Psoas muscle (tissue), 8 donors: ENCODE data around the gene MEF2B. TPM values are rescaled to one million over a fixed set of nuclear protein-coding genes. Genes with fewer than 3 reads are reported as not detected.

Experiments used
- ATAC-seq, 4 donors: fragments of 200-7000 bp; cut with Tn5 transposase; one replicate each; pipeline ENCODE4 v1.9.1; 2020; ENCODE audit warnings: moderate library complexity in 3 of 4, mild to moderate bottlenecking in 2 of 4
- DNase-seq, 2 donors: peaks; one replicate each; pipeline ENCODE4 v3.0.0-alpha.2; 2020
- H3K27ac ChIP-seq: fragments of 200-600 bp; one replicate; pipeline ENCODE4 v1.8.0; 2022
- H3K27me3 ChIP-seq, 3 donors: fragments of 200-600 bp in 1 of 3; one replicate each; pipeline versions ENCODE4 v1.6.1 to v1.8.0; 2013 to 2022; ENCODE audit warnings: low read length in 2 of 3, mild to moderate bottlenecking in 2 of 3, moderate library complexity in 1 of 3; ENCODE audit not compliant: insufficient read depth in 3 of 3
- H3K36me3 ChIP-seq, 2 donors: fragments of 200-600 bp in 1 of 2; one replicate each; pipeline versions ENCODE4 v1.6.1 to v1.8.0; 2013 to 2022; ENCODE audit warnings: low read depth in 1 of 2, mild to moderate bottlenecking in 1 of 2, moderate library complexity in 1 of 2; ENCODE audit not compliant: insufficient read depth in 1 of 2
- H3K4me1 ChIP-seq: fragments of 200-600 bp; one replicate; pipeline ENCODE4 v1.8.0; 2022
- H3K4me3 ChIP-seq: fragments of 200-600 bp; one replicate; pipeline ENCODE4 v1.8.0; 2022; ENCODE audit warnings: mild to moderate bottlenecking
- H3K9me3 ChIP-seq: fragments of 200-600 bp; one replicate; pipeline ENCODE4 v1.8.0; 2022
- WGBS, 3 donors: extraction: QIAGEN DNeasy Blood & Tissue Kit; methylation state at CpG; one replicate each; pipeline versions ENCODE4 v1.1.6 to v1.1.7; 2013; 5-methylcytosine and 5-hydroxymethylcytosine counted together
- intact Hi-C, 2 donors: fragments of 100-400 bp; cut with DNase I; formaldehyde crosslinking; loops; one replicate each; pipeline versions ENCODE4 v1.11.0 to v1.14.2; 2022
- polyA plus RNA-seq, 3 donors: library from polyadenylated mRNA; stranded (reverse); fragments of 200-250 nt; gene quantifications; one replicate each; pipeline ENCODE4 v1.2.3, GENCODE V29; 2013
- total RNA-seq, 4 donors: library from RNA; stranded (reverse); fragmentation: NEBNext Ultra II Directional in 2 of 4; extraction: Animal tissue kit (Norgen Biotek cat#: 25700) in 2 of 4; gene quantifications; one replicate each; pipeline versions ENCODE4 v1.2.1 to v1.2.4, GENCODE V29; 2021 to 2023
- TF ChIP-seq, protein P1 (sequence below): fragments of 200-600 bp; IDR thresholded peaks from one replicate; pipeline ENCODE4 v1.8.0; 2022; ENCODE audit warnings: antibody characterized with exemption
- donor health status: healthy with polysubstance abuse.
- donor health status: DM: no; HTN: no; CAD: no; lungs with moderate emphysema.
- donor health status: Bipolar disorder and iron deficiency.
- donor health status: healthy.
- donor health status: DM: yes; HTN: yes; CAD: no.
- donor health status: DM: no; HTN: no; CAD: no.
- donor health status: DM: no; HTN: no; CAD: no.
- donor health status: DM: yes; HTN: yes; CAD: no.

Gene MEF2B
- total and polyA plus RNA-seq, 7 donors, result 0.07 to 0.91 (median 0.56) TPM

DNA sequence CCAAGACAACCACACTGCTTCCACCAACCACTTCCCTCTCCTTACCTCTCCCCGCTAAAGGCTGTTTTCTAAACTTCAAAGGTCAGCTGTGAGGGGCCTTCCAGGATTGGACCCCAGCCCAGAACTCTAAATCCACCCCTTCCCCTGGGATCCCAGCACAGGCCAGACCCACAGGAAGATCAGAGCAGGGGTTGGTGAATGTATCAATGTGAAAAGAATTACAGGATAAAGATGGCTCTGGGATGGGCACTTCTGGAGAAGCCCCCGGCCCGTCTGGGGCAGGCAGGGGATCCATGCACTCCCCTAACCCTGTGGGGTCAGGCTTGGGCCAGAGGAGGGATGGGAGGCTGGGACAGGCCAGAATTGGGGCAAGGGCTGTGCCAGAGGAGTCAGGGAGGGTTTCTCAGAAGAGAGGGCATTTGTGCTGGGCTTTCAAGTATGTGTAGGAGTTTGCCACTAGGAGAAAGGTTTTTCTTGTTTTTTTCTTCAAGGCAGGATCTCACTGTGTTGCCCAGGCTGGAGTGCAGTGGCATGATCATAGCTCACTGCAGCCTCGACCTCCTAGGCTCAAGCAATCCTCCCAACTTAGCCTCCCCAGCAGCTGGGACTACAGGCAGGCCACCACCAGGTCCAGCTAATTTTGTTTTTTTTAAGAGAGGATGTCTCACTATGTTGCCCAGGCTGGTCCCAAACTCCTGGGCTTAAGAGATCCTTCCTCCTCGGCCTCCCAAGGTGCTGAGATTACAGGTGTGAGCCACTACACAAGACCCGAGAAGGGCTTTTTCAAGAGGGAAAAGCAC is 1.0 kb upstream of the MEF2B start:
- intact Hi-C loops, result loop anchor here in 1 of 2 donors (10.0 kb wide), 1 partner anchor 116 kb away; no protein-coding TSS in a partner anchor
- no peaks in the 10 kb centered on the region for H3K27me3 ChIP-seq
- ATAC-seq (peak in 1 of 4 donors; percentile 5), DNase-seq (no peak)
- no peak overlapping the region for H3K27ac ChIP-seq
- H3K4me3 ChIP-seq, result no peak overlapping the region
- peaks cover 19% of the 10 kb centered on the region for H3K4me1 ChIP-seq
- 68 to 74% (median 69%) methylated on average over 6 of the region's 6 CpGs for WGBS, 3 donors
- H3K36me3 ChIP-seq, result no peaks in the 10 kb centered on the region
- no peaks in the 10 kb centered on the region for H3K9me3 ChIP-seq
- TF ChIP-seq, protein P1, sequence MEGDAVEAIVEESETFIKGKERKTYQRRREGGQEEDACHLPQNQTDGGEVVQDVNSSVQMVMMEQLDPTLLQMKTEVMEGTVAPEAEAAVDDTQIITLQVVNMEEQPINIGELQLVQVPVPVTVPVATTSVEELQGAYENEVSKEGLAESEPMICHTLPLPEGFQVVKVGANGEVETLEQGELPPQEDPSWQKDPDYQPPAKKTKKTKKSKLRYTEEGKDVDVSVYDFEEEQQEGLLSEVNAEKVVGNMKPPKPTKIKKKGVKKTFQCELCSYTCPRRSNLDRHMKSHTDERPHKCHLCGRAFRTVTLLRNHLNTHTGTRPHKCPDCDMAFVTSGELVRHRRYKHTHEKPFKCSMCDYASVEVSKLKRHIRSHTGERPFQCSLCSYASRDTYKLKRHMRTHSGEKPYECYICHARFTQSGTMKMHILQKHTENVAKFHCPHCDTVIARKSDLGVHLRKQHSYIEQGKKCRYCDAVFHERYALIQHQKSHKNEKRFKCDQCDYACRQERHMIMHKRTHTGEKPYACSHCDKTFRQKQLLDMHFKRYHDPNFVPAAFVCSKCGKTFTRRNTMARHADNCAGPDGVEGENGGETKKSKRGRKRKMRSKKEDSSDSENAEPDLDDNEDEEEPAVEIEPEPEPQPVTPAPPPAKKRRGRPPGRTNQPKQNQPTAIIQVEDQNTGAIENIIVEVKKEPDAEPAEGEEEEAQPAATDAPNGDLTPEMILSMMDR, result no peak

DNA sequence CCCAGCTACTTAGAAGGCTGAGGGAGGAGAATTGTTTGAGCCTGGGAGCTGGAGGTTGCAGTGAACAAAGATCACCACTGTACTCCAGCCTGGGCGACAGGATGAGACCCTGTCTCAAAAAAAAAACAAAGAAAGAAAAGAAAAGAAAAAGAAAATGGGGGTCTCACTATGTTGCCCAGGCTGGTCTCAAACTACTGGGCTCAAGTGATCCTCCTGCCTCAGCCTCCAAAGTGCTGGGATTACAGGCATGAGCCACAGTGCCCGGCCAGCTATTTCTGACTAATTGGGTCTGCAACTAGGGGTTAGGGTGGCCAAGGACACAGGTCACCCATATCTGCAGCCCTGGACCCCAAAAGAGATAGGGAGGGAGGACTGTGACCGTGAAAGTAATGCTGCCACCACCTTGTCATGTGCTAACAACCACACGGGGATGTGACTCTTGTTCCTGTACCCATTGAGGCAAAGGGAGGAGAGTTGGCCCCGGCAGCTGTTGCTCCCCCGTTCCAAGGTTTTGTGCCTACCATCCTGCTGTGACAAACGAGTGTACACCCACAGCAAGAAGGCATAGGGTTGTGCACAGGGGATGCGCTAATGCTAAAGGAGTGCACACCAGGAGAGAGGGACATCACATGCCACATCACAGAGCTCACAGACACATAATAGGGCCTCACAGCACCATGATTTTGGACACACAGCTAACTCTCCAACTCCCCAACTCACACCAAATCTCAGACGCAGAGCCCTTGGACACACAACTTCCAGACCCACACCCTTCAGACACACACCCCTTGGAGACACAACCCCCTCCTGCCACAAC is 619 bp downstream of the MEF2B start:
- Histone ChIP-seq H3K4me1 (peaks cover 19% of the 10 kb centered on the region), H3K27me3 (no peaks in the 10 kb centered on the region), H3K36me3 (no peaks in the 10 kb centered on the region), H3K4me3 (peak overlapping the region; percentile 60), H3K27ac (no peak overlapping the region), H3K9me3 (no peaks in the 10 kb centered on the region)
- ATAC-seq, result peak in 1 of 4 donors; percentile 4
- 70 to 74% (median 74%) methylated on average over 9 of the region's 9 CpGs for WGBS, 3 donors
- TF ChIP-seq, protein P1, result no peak
- DNase-seq, result no peak
- intact Hi-C loops, result loop anchor here in 1 of 2 donors (10.0 kb wide), 1 partner anchor 115 kb away; no protein-coding TSS in a partner anchor

DNA sequence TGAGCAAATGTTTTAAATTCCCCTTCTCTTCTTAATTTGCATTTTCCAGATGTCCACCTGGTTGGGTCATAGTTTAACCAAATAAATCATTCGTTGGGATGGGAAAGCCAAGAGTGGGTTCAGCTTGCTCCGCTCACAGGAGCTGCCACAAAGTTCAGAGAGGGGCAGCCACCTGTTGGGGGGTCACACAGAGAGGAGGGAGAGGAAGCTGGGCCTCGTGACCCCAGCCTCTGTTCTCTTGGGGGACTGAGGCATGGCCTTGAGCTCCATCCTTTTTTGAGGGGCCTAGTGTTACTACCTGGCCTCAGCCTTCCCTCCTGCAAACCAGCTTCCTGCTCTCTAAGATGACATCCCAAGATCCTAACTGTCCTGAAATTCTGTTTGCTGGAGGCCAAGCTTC is 2.5 kb downstream of the MEF2B start:
- Histone ChIP-seq H3K36me3 (no peaks in the 10 kb centered on the region), H3K4me3 (no peak overlapping the region), H3K4me1 (peaks cover 19% of the 10 kb centered on the region), H3K27me3 (no peaks in the 10 kb centered on the region), H3K27ac (no peak overlapping the region), H3K9me3 (no peaks in the 10 kb centered on the region)
- intact Hi-C loops, result no loop called here
- no peak for DNase-seq
- ATAC-seq, result no peak
- TF ChIP-seq, protein P1, result no peak
- 83 to 86% (median 85%) methylated on average over 3 of the region's 3 CpGs for WGBS, 3 donors

DNA sequence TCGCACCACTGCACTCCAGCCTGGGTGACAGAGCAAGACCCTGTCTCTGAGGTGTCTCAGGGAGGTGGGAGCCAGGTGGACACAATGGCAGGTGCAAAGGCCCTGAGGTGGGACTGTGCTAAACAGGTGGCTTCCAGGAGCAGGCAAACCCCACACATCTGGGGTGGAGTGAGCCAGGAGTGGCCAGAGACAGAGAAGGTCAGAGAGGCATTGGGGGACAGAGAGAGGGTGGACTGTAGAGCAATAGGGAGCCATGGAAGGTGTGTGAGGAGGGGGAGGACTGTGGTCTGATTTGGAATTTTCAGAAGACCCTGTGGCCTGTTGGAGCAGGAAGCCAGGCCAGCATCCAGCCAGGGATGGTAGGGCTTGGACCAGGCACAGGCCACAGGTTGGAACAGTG is 4.7 kb downstream of the MEF2B start:
- DNase-seq, result no peak
- no peaks in the 10 kb centered on the region for H3K27me3 ChIP-seq
- WGBS, 3 donors, result 92 to 94% (median 93%) methylated on average over 1 of the region's 1 CpG
- peaks cover 5% of the 10 kb centered on the region for H3K4me1 ChIP-seq
- no peak overlapping the region for H3K4me3 ChIP-seq
- no peaks in the 10 kb centered on the region for H3K9me3 ChIP-seq
- intact Hi-C loops, result no loop called here
- TF ChIP-seq, protein P1, result no peak
- ATAC-seq, result no peak
- no peak overlapping the region for H3K27ac ChIP-seq
- H3K36me3 ChIP-seq, result no peaks in the 10 kb centered on the region
